Myocyte (in vitro differentiated cells): ENCODE results near the gene GRK3. TPM values are rescaled to one million over a fixed set of nuclear protein-coding genes. Genes with fewer than 3 reads are reported as not detected.
"Not testable (repeated sequence)": the region's sequence is repeated elsewhere in the genome, so short reads cannot be mapped to it uniquely, and the experiment has no call there.

Experiments used
- DNase-seq: peaks from one replicate; pipeline ENCODE4 v3.0.0-alpha.2; 2012; ENCODE audit warnings: low read depth
- total RNA-seq: library from RNA; depleted of rRNA; stranded (reverse); fragments of >200 nt; gene quantifications from 2 replicates; pipeline ENCODE4 v1.2.3, GENCODE V29; 2014

The GRK3 gene
- total RNA-seq, 1 donor from 2014 or later, result 4.1 TPM

GRCh38 chr22:25570486-25570885 lies 6.0 kb downstream of the GRK3 start:
- no peak for DNase-seq

GRCh38 chr22:25571969-25572707 lies 7.7 kb downstream of the GRK3 start:
- DNase-seq, result not testable (repeated sequence)

- no peak for DNase-seq
Observed at GRCh38 chr22:25572708-25573171, 8.3 kb downstream of the GRK3 start.

GRCh38 chr22:25573841-25574240 lies 9.4 kb downstream of the GRK3 start:
- DNase-seq, result no peak

GRCh38 chr22:25574736-25575135 lies 10.3 kb downstream of the GRK3 start:
- no peak for DNase-seq

GRCh38 chr22:25575674-25576392 lies 11.4 kb downstream of the GRK3 start:
- peak; percentile 25 for DNase-seq

- DNase-seq, result not testable (repeated sequence)
Observed at GRCh38 chr22:25581452-25581851, 17.0 kb downstream of the GRK3 start.

GRCh38 chr22:25582946-25583345 lies 18.5 kb downstream of the GRK3 start:
- peak; percentile 19 for DNase-seq

- DNase-seq, result not testable (repeated sequence)
Observed at GRCh38 chr22:25584993-25585392, 20.5 kb downstream of the GRK3 start.

- not testable (repeated sequence) for DNase-seq
Observed at GRCh38 chr22:25589664-25590063, 25.2 kb downstream of the GRK3 start.

- not testable (repeated sequence) for DNase-seq
Observed at GRCh38 chr22:25593323-25593722, 28.8 kb downstream of the GRK3 start.

GRCh38 chr22:25598609-25599008 lies 34.1 kb downstream of the GRK3 start:
- DNase-seq, result no peak

GRCh38 chr22:25602445-25602844 lies 38.0 kb downstream of the GRK3 start:
- DNase-seq, result no peak

- DNase-seq, result peak; percentile 47
Observed at GRCh38 chr22:25602916-25603315, 38.4 kb downstream of the GRK3 start.

- DNase-seq, result not testable (repeated sequence)
Observed at GRCh38 chr22:25605146-25605545, 40.7 kb downstream of the GRK3 start.

GRCh38 chr22:25605565-25605964 lies 41.1 kb downstream of the GRK3 start:
- not testable (repeated sequence) for DNase-seq

GRCh38 chr22:25611284-25611683 lies 46.8 kb downstream of the GRK3 start:
- DNase-seq, result not testable (repeated sequence)

GRCh38 chr22:25613131-25613530 lies 48.7 kb downstream of the GRK3 start:
- DNase-seq, result not testable (repeated sequence)

GRCh38 chr22:25613558-25613957 lies 49.1 kb downstream of the GRK3 start:
- DNase-seq, result not testable (repeated sequence)

GRCh38 chr22:25614791-25615190 lies 50.3 kb downstream of the GRK3 start:
- DNase-seq, result peak; percentile 59

- no peak for DNase-seq
Observed at GRCh38 chr22:25621986-25622385, 57.5 kb downstream of the GRK3 start.

GRCh38 chr22:25623310-25623734 lies 58.8 kb downstream of the GRK3 start:
- no peak for DNase-seq
